Endothelial cell of umbilical vein (primary cell): ENCODE data around the gene CADM4. TPM values are rescaled to one million over a fixed set of nuclear protein-coding genes. Genes with fewer than 3 reads are reported as not detected.

Experiments
- BruUV-seq: library from RNA; stranded (reverse); fragments of 400-500 nt; replicated peaks from 2 replicates; lab custom pipeline; 2021; lab: Mats Ljungman, UMichigan
- CTCF ChIA-PET: fragments of 300-600, 350-600 bp; sonication (Branson Sonifier 250); formaldehyde crosslinking; loops from one replicate; lab custom pipeline; 2021; ENCODE audit warnings: antibody characterized with exemption, inconsistent platforms; lab: Charles Lee
- POLR2A ChIA-PET: fragments of 300-600, 350-600 bp; sonication (Branson Sonifier 250); formaldehyde crosslinking; loops from one replicate; lab custom pipeline; 2021; ENCODE audit warnings: antibody characterized with exemption, inconsistent platforms; lab: Charles Lee
- DNase-seq: peaks from one replicate; pipeline ENCODE4 v3.0.0-alpha.2; 2011; ENCODE audit warnings: low read depth, low spot score
- FAIRE-seq: peaks from 2 replicates; lab custom pipeline; 2011; peaks lifted over from hg19 to GRCh38; lab: Jason Lieb, UNC
- H2AFZ ChIP-seq: 2 replicates; pipeline ENCODE4 v1.6.0; 2012; ENCODE audit warnings: low read depth, low read length, control low read depth, inconsistent platforms
- H3K27ac ChIP-seq: 2 replicates; pipeline ENCODE4 v1.5.1; 2011; ENCODE audit warnings: low read depth, mild to moderate bottlenecking, control low read depth, low read length, moderate library complexity; ENCODE audit not compliant: insufficient read depth
- H3K27me3 ChIP-seq, 2 experiments: 2 replicates each; pipeline versions ENCODE4 v1.6.0 to v1.6.1; 2011; ENCODE audit warnings: low read length in 2 of 2, mixed read lengths in 1 of 2; ENCODE audit not compliant: control insufficient read depth in 2 of 2, insufficient read depth in 2 of 2
- H3K36me3 ChIP-seq, 2 experiments: 2 replicates in 1 of 2; 3 replicates in 1 of 2; pipeline ENCODE4 v1.5.1; 2011; ENCODE audit warnings: low read length in 2 of 2, mild to moderate bottlenecking in 1 of 2, moderate library complexity in 1 of 2; ENCODE audit not compliant: control insufficient read depth in 2 of 2, insufficient read depth in 2 of 2; ENCODE audit errors: extremely low read depth in 1 of 2
- H3K4me1 ChIP-seq: 3 replicates; pipeline ENCODE4 v1.5.1; 2011; ENCODE audit warnings: mild to moderate bottlenecking, low read length; ENCODE audit not compliant: control insufficient read depth, insufficient read depth; ENCODE audit errors: extremely low read depth
- H3K4me2 ChIP-seq: 2 replicates; pipeline ENCODE4 v1.6.1; 2011; ENCODE audit warnings: low read length, control low read depth, mixed read lengths; ENCODE audit not compliant: insufficient read depth
- H3K4me3 ChIP-seq, 3 experiments: fragments of 200-600 bp in 1 of 3; sonication (generic), shearing (Covaris generic) in 1 of 3; replicated peaks in 1 of 3; 2 replicates each; pipeline ENCODE4 v1.5.1; 2011 to 2016; ENCODE audit warnings: control low read depth in 3 of 3, low read length in 3 of 3, mild to moderate bottlenecking in 2 of 3, inconsistent platforms in 1 of 3, low read depth in 1 of 3, moderate library complexity in 1 of 3; ENCODE audit not compliant: insufficient read depth in 1 of 3
- H3K79me2 ChIP-seq: 2 replicates; pipeline ENCODE4 v1.6.0; 2012; ENCODE audit warnings: low read length, inconsistent platforms; ENCODE audit not compliant: control insufficient read depth, insufficient read depth
- H3K9ac ChIP-seq: replicated peaks from 2 replicates; pipeline ENCODE3; 2011; ENCODE audit warnings: low read length, control low read depth; ENCODE audit not compliant: insufficient read depth; ENCODE audit errors: extremely low read depth
- H3K9me1 ChIP-seq: replicated peaks from 3 replicates; pipeline ENCODE4 v1.6.0; 2011; ENCODE audit warnings: mild to moderate bottlenecking, low read length; ENCODE audit not compliant: control insufficient read depth, insufficient read depth; ENCODE audit errors: extremely low read depth
- H3K9me3 ChIP-seq: replicated peaks from 2 replicates; pipeline ENCODE4 v1.5.1; 2012; ENCODE audit warnings: low read length, inconsistent platforms; ENCODE audit not compliant: control insufficient read depth, insufficient read depth
- H4K20me1 ChIP-seq: replicated peaks from 2 replicates; pipeline ENCODE3; 2011; ENCODE audit warnings: mild to moderate bottlenecking, low read length; ENCODE audit not compliant: control insufficient read depth, insufficient read depth; ENCODE audit errors: extremely low read depth
- EZH2 ChIP-seq: IDR thresholded peaks from 2 replicates; pipeline ENCODE4 v1.6.1; 2012; ENCODE audit warnings: borderline replicate concordance, low read depth, mild to moderate bottlenecking, moderate library complexity, low read length, inconsistent platforms; ENCODE audit not compliant: severe bottlenecking
- FOS ChIP-seq: IDR thresholded peaks from 2 replicates; pipeline ENCODE4 v1.6.1; 2011; ENCODE audit warnings: mild to moderate bottlenecking, low read length, moderate library complexity, borderline replicate concordance; ENCODE audit not compliant: insufficient read depth
- GATA2 ChIP-seq: IDR thresholded peaks from 2 replicates; pipeline ENCODE4 v1.7.0; 2011; ENCODE audit warnings: low read depth, mild to moderate bottlenecking, moderate library complexity, mixed read lengths, low read length; ENCODE audit not compliant: insufficient read length, insufficient read depth
- JUN ChIP-seq: IDR thresholded peaks from 2 replicates; pipeline ENCODE4 v1.6.1; 2011; ENCODE audit warnings: borderline replicate concordance, low read depth; ENCODE audit not compliant: insufficient read length, insufficient read depth
- MYC ChIP-seq: IDR thresholded peaks from one replicate; pipeline ENCODE4 v1.6.1; 2011; ENCODE audit warnings: mild to moderate bottlenecking, low read depth, low read length
- POLR2A ChIP-seq: IDR thresholded peaks from 2 replicates; pipeline ENCODE4 v1.6.1; 2012; ENCODE audit warnings: low read depth, mild to moderate bottlenecking, control low read depth, low read length
- POLR2AphosphoS5 ChIP-seq: IDR thresholded peaks from 2 replicates; pipeline ENCODE4 v1.6.1; 2012; ENCODE audit warnings: low read depth, mild to moderate bottlenecking, control low read depth, low read length, moderate library complexity; ENCODE audit not compliant: insufficient read depth
- dilution Hi-C: fragments of 300-500 bp; cut with MboI; formaldehyde crosslinking; loops from one replicate; pipeline ENCODE4 v1.15.0; 2019; ENCODE audit warnings: low sequenced_read_pairs; ENCODE audit not compliant: extremely low pct_ligation_motif_present
- intact Hi-C: fragments of 100-400 bp; cut with micrococcal nuclease; formaldehyde crosslinking; loops from one replicate; pipeline ENCODE4 v1.10.0; 2022
- polyA plus RNA-seq, 4 experiments: library from polyadenylated mRNA; depleted of rRNA in 3 of 4; stranded (reverse) in 3 of 4; unstranded in 1 of 4; fragments of >200 nt; gene quantifications; 2 replicates each; pipeline versions ENCODE4 v1.2.1 to v1.2.3, GENCODE V29; 2011 to 2012; ENCODE audit warnings: missing spikeins in 1 of 4
- total RNA-seq: library from RNA; stranded (reverse); gene quantifications from 2 replicates; pipeline ENCODE4 v1.2.3, GENCODE V29; 2021
- TF ChIP-seq, protein P1 (sequence below): IDR thresholded peaks from 2 replicates; pipeline ENCODE4 v1.6.1; 2011; ENCODE audit not compliant: insufficient read depth, insufficient read length
- TF ChIP-seq, protein P2 (sequence below), 2 donors: IDR thresholded peaks; 1 replicate in 1 of 2; 2 replicates in 1 of 2; pipeline ENCODE4 v1.5.1; 2011; ENCODE audit warnings: low read length in 2 of 2, mild to moderate bottlenecking in 2 of 2, moderate library complexity in 2 of 2, control low read depth in 1 of 2, inconsistent platforms in 1 of 2, low read depth in 1 of 2; ENCODE audit not compliant: insufficient read depth in 1 of 2; ENCODE audit errors: extremely low read depth in 1 of 2

Gene CADM4
- total and polyA plus RNA-seq, 2 donors (not counting 3 experiments of a cell fraction or from before 2014, with no cell fraction given): 5.0 to 7.5 TPM

DNA sequence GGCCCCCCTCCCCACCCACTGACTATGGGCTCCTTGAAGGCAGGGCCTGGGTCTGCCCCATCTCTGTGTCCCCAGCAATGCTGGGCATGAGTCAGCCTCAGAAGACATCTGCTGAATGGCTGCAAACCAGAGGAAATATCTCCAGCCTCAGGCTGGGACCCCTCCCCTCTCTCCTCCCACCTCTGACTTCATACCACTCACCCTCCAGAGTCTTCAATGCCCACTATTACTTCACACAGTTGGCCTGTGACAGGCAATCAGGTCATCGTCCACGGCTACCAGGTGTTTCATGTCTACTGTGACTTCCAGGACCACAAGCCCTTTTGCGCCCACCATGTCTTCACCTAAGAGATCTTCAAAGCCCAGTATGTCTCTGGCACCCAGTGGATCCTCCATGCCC is 27.9 kb downstream of the CADM4 start, which contains the start of gene SRRM5:
SRRM5 (plus strand) TSS at position 301 of the 400 bp plus-strand sequence; CDS start at position 335, 34 bp downstream.
- CTCF ChIA-PET: no interaction called here
- H3K9me3 ChIP-seq: no peaks in the 10 kb centered on the region
- H2AFZ ChIP-seq: no peak within 1 kb of the TSS
- no peak within 1 kb of the TSS for H3K4me3 ChIP-seq
- no peak within 1 kb of the TSS for H3K4me2 ChIP-seq
- H3K36me3 ChIP-seq: peaks cover 0 to 33% of the 10 kb centered on the region in 2 experiments
- H3K27ac ChIP-seq: no peak within 1 kb of the TSS
- H3K9me1 ChIP-seq: no peaks in the 10 kb centered on the region
- FAIRE-seq (no peak), DNase-seq (no peak)
- H4K20me1 ChIP-seq: no peaks in the 10 kb centered on the region
- no peak within 1 kb of the TSS for H3K9ac ChIP-seq
- TF ChIP-seq POLR2A: no peak
- no peak for TF ChIP-seq EZH2
- no peak for TF ChIP-seq POLR2AphosphoS5
- dilution Hi-C loops (no loop called here), intact Hi-C loops (no loop called here)
- POLR2A ChIA-PET: no interaction called here
- peaks cover 12% of the 10 kb centered on the region for H3K79me2 ChIP-seq
- H3K4me1 ChIP-seq: no peaks in the 10 kb centered on the region
- BruUV-seq: no TSS peak
- no peaks in the 10 kb centered on the region for H3K27me3 ChIP-seq

DNA sequence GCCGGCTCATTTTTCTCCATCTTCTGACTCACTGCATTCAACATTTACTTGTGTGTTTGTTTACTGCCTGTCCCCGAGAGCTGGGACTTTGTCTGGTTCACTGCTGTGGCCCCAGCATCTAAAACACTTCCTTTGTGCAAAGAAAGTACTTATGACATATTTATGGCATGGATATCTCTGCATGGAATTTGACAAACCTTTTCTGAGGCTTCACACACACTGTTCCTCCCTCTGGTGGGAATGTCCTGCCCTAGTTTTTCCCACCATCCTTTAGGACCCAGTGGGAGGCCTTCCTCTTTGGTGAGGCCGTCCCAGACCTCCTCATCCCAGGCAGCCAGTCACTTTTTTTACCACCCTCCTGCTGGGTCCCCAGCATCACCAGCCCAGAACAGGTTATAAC is 29.2 kb downstream of the CADM4 start:
- Histone ChIP-seq H3K27me3 (no peaks in the 10 kb centered on the region), H3K4me2 (no peak overlapping the region), H3K9ac (no peak overlapping the region), H3K36me3 (peaks cover 0 to 36% of the 10 kb centered on the region in 2 experiments), H3K27ac (no peak overlapping the region), H3K79me2 (peaks cover 7% of the 10 kb centered on the region), H3K4me1 (no peaks in the 10 kb centered on the region), H3K9me1 (no peaks in the 10 kb centered on the region), H3K4me3 (no peak overlapping the region), H3K9me3 (no peaks in the 10 kb centered on the region), H4K20me1 (no peaks in the 10 kb centered on the region), H2AFZ (no peak overlapping the region)
- POLR2A ChIA-PET: no interaction called here
- TF ChIP-seq, protein P1, sequence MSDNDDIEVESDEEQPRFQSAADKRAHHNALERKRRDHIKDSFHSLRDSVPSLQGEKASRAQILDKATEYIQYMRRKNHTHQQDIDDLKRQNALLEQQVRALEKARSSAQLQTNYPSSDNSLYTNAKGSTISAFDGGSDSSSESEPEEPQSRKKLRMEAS: no peak
- TF ChIP-seq, protein P2, sequence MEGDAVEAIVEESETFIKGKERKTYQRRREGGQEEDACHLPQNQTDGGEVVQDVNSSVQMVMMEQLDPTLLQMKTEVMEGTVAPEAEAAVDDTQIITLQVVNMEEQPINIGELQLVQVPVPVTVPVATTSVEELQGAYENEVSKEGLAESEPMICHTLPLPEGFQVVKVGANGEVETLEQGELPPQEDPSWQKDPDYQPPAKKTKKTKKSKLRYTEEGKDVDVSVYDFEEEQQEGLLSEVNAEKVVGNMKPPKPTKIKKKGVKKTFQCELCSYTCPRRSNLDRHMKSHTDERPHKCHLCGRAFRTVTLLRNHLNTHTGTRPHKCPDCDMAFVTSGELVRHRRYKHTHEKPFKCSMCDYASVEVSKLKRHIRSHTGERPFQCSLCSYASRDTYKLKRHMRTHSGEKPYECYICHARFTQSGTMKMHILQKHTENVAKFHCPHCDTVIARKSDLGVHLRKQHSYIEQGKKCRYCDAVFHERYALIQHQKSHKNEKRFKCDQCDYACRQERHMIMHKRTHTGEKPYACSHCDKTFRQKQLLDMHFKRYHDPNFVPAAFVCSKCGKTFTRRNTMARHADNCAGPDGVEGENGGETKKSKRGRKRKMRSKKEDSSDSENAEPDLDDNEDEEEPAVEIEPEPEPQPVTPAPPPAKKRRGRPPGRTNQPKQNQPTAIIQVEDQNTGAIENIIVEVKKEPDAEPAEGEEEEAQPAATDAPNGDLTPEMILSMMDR (IDR thresholded peaks at IDR 0.05; ENCODE audit: extremely low read depth in 1 of 2, insufficient read depth in 1 of 2, low read depth in 1 of 2, low read length in 2 of 2): no peak
- TF ChIP-seq JUN: no peak
- no peak for TF ChIP-seq POLR2A
- no peak for TF ChIP-seq FOS
- TF ChIP-seq GATA2: no peak
- no peak for TF ChIP-seq POLR2AphosphoS5
- TF ChIP-seq EZH2: no peak
- TF ChIP-seq MYC: no peak
- no TSS peak for BruUV-seq
- intact Hi-C loops: no loop called here
- dilution Hi-C loops: no loop called here
- no peak for DNase-seq
- CTCF ChIA-PET: no interaction called here
- no peak for FAIRE-seq
